ENCODE data around the gene RGL4. TPM values are rescaled to one million over a fixed set of nuclear protein-coding genes. Genes with fewer than 3 reads are reported as not detected.
"Not testable (repeated sequence)": the region's sequence is repeated elsewhere in the genome, so short reads cannot be mapped to it uniquely, and the experiment has no call there.

The RGL4 gene, protein sequence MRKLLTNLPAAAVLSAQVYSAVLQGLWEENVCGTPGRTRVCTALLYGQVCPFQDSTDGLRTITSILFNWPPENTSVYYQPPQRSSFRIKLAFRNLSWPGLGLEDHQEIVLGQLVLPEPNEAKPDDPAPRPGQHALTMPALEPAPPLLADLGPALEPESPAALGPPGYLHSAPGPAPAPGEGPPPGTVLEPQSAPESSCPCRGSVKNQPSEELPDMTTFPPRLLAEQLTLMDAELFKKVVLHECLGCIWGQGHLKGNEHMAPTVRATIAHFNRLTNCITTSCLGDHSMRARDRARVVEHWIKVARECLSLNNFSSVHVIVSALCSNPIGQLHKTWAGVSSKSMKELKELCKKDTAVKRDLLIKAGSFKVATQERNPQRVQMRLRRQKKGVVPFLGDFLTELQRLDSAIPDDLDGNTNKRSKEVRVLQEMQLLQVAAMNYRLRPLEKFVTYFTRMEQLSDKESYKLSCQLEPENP
- polyA plus RNA-seq (2013, experiment 1 of 2): not detected
- not detected for polyA plus RNA-seq (2013, experiment 2 of 2)

DNA sequence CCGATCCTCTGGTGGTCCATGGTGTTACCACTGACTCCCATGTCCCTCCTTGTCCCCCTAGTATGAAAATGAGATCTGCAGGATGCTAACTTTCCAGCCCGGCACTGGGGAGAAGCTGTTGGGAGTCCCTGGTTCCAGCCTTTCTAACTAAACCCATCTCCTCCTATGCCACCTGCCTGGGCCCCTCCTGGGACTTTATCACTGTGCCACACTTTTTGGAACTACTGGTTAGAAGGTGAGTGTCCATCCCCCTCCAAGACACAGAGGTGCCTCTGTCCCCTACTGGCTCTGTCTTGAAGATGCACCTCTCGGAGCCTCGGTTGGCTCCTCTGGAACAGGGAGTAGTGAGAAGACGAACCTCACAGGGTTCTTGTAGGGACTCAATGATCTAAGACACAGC lies at the start of gene RGL4:
Gene RGL4, plus strand, starts transcription at position 301 of the 400 bp plus-strand sequence. CDS start 1,018 bp downstream, outside the sequence.
- Histone ChIP-seq H3K9me3 (ENCODE audit: control insufficient read depth, low read length) (no peaks in the 10 kb centered on the region), H2BK15ac (ENCODE audit: low read depth, poor library complexity, severe bottlenecking) (no peak within 1 kb of the TSS), H3K36me3 (ENCODE audit: control insufficient read depth in 1 of 2, insufficient read depth in 2 of 2, low read depth in 1 of 2, low read length in 2 of 2) (peaks cover 43 to 50% of the 10 kb centered on the region in 2 experiments), H3K4me2 (ENCODE audit: low read length, poor library complexity, severe bottlenecking) (no peak within 1 kb of the TSS), H2BK5ac (ENCODE audit: low read depth, low read length, poor library complexity, severe bottlenecking) (no peak within 1 kb of the TSS), H3K4me3 (ENCODE audit: insufficient read depth in 1 of 2, low read depth in 1 of 2, low read length in 2 of 2) (no peak within 1 kb of the TSS), H4K8ac (ENCODE audit: low read length) (no peak within 1 kb of the TSS), H4K91ac (ENCODE audit: low read length) (no peak within 1 kb of the TSS), H3K27me3 (ENCODE audit: control insufficient read depth in 1 of 2, insufficient read depth in 1 of 2, low read length in 2 of 2) (no peaks in the 10 kb centered on the region), H2AFZ (ENCODE audit: low read depth, low read length) (no peak within 1 kb of the TSS), H3K4ac (ENCODE audit: low read depth in 1 of 2, low read length in 2 of 2) (no peak within 1 kb of the TSS), H2AK5ac (ENCODE audit: low read length, severe bottlenecking) (no peak within 1 kb of the TSS), H3K4me1 (ENCODE audit: control insufficient read depth, insufficient read depth, low read depth, low read length) (no peaks in the 10 kb centered on the region), H3K9ac (ENCODE audit: low read length) (no peak within 1 kb of the TSS), H3K23ac (ENCODE audit: low read length in 2 of 2) (no peak within 1 kb of the TSS), H2BK12ac (ENCODE audit: low read length in 2 of 2) (no peak within 1 kb of the TSS), H3K14ac (ENCODE audit: low read length in 2 of 2) (no peak within 1 kb of the TSS), H3K79me1 (replicated peaks; ENCODE audit: low read length, poor library complexity, severe bottlenecking) (peaks cover 1% of the 10 kb centered on the region), H3K18ac (ENCODE audit: low read depth in 1 of 2, low read length in 2 of 2) (no peak within 1 kb of the TSS), H3K27ac (ENCODE audit: low read length, poor library complexity, severe bottlenecking) (no peak within 1 kb of the TSS), H2BK120ac (ENCODE audit: low read depth, low read length) (no peak within 1 kb of the TSS)
- 100% methylated on average over 5 of the region's 5 CpGs for WGBS
- DNase-seq: no peak

DNA sequence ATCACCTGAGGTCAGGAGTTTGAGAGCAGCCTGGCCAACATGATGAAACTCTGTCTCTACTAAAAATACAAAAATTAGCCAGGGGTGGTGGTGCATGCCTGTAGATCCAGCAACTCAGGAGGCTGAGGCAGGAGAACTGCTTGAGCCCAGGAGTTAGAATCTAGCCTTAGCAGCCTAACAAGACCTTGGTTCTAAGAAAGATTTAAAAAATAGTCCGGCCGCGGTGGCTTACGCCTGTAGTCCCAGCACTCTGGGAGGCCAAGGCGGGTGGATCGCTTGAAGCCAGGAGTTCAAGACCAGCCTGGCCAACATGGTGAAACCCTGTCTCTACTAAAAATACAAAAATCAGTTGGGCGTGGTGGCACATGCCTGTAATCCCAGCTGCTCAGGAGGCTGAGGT lies 44.3 kb upstream of the RGL4 start:
- not testable (repeated sequence) for H2AK5ac ChIP-seq (ENCODE audit: low read length, severe bottlenecking); H2AFZ ChIP-seq (ENCODE audit: low read depth, low read length); H4K8ac ChIP-seq (ENCODE audit: low read length); H2BK12ac ChIP-seq (ENCODE audit: low read length in 2 of 2); H2BK5ac ChIP-seq (ENCODE audit: low read depth, low read length, poor library complexity, severe bottlenecking); H4K91ac ChIP-seq (ENCODE audit: low read length); H3K27ac ChIP-seq (ENCODE audit: low read length, poor library complexity, severe bottlenecking); H3K4me1 ChIP-seq (ENCODE audit: control insufficient read depth, insufficient read depth, low read depth, low read length); H3K79me1 ChIP-seq (replicated peaks; ENCODE audit: low read length, poor library complexity, severe bottlenecking); H3K4ac ChIP-seq (ENCODE audit: low read depth in 1 of 2, low read length in 2 of 2); H3K4me3 ChIP-seq (ENCODE audit: insufficient read depth in 1 of 2, low read depth in 1 of 2, low read length in 2 of 2); H3K27me3 ChIP-seq (ENCODE audit: control insufficient read depth in 1 of 2, insufficient read depth in 1 of 2, low read length in 2 of 2); DNase-seq; H2BK120ac ChIP-seq (ENCODE audit: low read depth, low read length); H3K23ac ChIP-seq (ENCODE audit: low read length in 2 of 2); H3K36me3 ChIP-seq (ENCODE audit: control insufficient read depth in 1 of 2, insufficient read depth in 2 of 2, low read depth in 1 of 2, low read length in 2 of 2); H2BK15ac ChIP-seq (ENCODE audit: low read depth, poor library complexity, severe bottlenecking); H3K9ac ChIP-seq (ENCODE audit: low read length); H3K14ac ChIP-seq (ENCODE audit: low read length in 2 of 2); H3K18ac ChIP-seq (ENCODE audit: low read depth in 1 of 2, low read length in 2 of 2); H3K4me2 ChIP-seq (ENCODE audit: low read length, poor library complexity, severe bottlenecking); H3K9me3 ChIP-seq (ENCODE audit: control insufficient read depth, low read length)
- 96% methylated on average over 6 of the region's 7 CpGs for WGBS

DNA sequence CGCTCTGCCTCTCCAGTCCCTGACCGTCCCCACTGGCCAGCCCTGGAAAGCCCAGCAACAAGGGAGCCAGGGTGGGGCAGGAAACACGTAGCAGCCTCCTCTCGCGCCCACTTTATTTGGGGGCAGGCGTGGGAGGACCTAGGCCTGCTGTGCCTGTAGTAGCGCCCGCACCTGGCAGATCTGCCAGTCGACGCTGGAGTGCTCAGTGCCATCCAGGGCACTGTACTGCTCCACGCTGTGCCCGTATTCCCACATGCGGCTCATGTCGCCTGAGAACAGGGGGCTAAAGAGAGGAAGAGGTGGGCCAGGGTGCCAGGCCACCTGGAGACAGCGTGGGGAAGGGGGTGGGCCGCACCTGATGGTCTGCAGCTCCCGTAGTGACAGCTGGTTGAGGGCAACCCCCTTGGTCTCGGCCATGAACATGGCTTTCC lies 41.7 kb upstream of the RGL4 start:
- H3K4me2 ChIP-seq (ENCODE audit: low read length, poor library complexity, severe bottlenecking): no peak overlapping the region
- H3K14ac ChIP-seq (ENCODE audit: low read length in 2 of 2): no peak overlapping the region
- no peak overlapping the region for H3K23ac ChIP-seq (ENCODE audit: low read length in 2 of 2)
- no peak overlapping the region for H2AK5ac ChIP-seq (ENCODE audit: low read length, severe bottlenecking)
- no peak overlapping the region for H3K4me3 ChIP-seq (ENCODE audit: insufficient read depth in 1 of 2, low read depth in 1 of 2, low read length in 2 of 2)
- H3K79me1 ChIP-seq (replicated peaks; ENCODE audit: low read length, poor library complexity, severe bottlenecking): no peaks in the 10 kb centered on the region
- no peaks in the 10 kb centered on the region for H3K27me3 ChIP-seq (ENCODE audit: control insufficient read depth in 1 of 2, insufficient read depth in 1 of 2, low read length in 2 of 2)
- H3K36me3 ChIP-seq (ENCODE audit: control insufficient read depth in 1 of 2, insufficient read depth in 2 of 2, low read depth in 1 of 2, low read length in 2 of 2): peaks cover 10 to 13% of the 10 kb centered on the region in 2 experiments
- no peak overlapping the region for H3K18ac ChIP-seq (ENCODE audit: low read depth in 1 of 2, low read length in 2 of 2)
- no peaks in the 10 kb centered on the region for H3K4me1 ChIP-seq (ENCODE audit: control insufficient read depth, insufficient read depth, low read depth, low read length)
- no peak for DNase-seq
- H3K9ac ChIP-seq (ENCODE audit: low read length): no peak overlapping the region
- no peak overlapping the region for H3K4ac ChIP-seq (ENCODE audit: low read depth in 1 of 2, low read length in 2 of 2)
- whole genome bisulfite sequencing: 95% methylated on average over 18 of the region's 18 CpGs
- H3K9me3 ChIP-seq (ENCODE audit: control insufficient read depth, low read length): no peaks in the 10 kb centered on the region
- H3K27ac ChIP-seq (ENCODE audit: low read length, poor library complexity, severe bottlenecking): no peak overlapping the region
- H2BK15ac ChIP-seq (ENCODE audit: low read depth, poor library complexity, severe bottlenecking): no peak overlapping the region
- no peak overlapping the region for H2BK5ac ChIP-seq (ENCODE audit: low read depth, low read length, poor library complexity, severe bottlenecking)
- H4K8ac ChIP-seq (ENCODE audit: low read length): no peak overlapping the region
- no peak overlapping the region for H2BK12ac ChIP-seq (ENCODE audit: low read length in 2 of 2)
- no peak overlapping the region for H4K91ac ChIP-seq (ENCODE audit: low read length)
- H2BK120ac ChIP-seq (ENCODE audit: low read depth, low read length): no peak overlapping the region
- H2AFZ ChIP-seq (ENCODE audit: low read depth, low read length): no peak overlapping the region

DNA sequence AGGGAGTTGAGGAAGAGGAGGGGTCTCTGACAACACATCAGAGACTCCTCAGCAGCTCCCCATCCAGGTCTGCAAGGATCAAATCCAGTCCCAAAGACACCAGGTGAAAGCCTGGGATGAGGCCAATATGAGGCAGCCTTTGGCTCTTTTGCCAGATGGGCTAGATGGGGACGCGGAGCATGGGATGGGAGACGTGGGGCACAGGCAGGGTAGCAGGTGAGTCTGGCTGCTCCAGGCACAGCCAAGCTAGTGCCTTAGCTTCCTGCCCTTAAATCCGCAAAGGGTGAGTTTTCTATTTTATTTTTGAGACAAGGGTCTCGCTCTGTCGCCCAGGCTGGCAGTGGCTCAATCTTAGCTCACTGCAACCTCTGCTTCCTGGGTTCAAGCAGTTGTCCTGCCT lies 39.1 kb upstream of the RGL4 start:
- no peaks in the 10 kb centered on the region for H3K9me3 ChIP-seq (ENCODE audit: control insufficient read depth, low read length)
- H4K8ac ChIP-seq (ENCODE audit: low read length): no peak overlapping the region
- H3K4me3 ChIP-seq (ENCODE audit: insufficient read depth in 1 of 2, low read depth in 1 of 2, low read length in 2 of 2): no peak overlapping the region
- peaks cover 10 to 17% of the 10 kb centered on the region in 2 experiments for H3K36me3 ChIP-seq (ENCODE audit: control insufficient read depth in 1 of 2, insufficient read depth in 2 of 2, low read depth in 1 of 2, low read length in 2 of 2)
- H3K27me3 ChIP-seq (ENCODE audit: control insufficient read depth in 1 of 2, insufficient read depth in 1 of 2, low read length in 2 of 2): no peaks in the 10 kb centered on the region
- no peak overlapping the region for H3K18ac ChIP-seq (ENCODE audit: low read depth in 1 of 2, low read length in 2 of 2)
- H3K4ac ChIP-seq (ENCODE audit: low read depth in 1 of 2, low read length in 2 of 2): no peak overlapping the region
- no peak overlapping the region for H3K23ac ChIP-seq (ENCODE audit: low read length in 2 of 2)
- DNase-seq: no peak
- no peak overlapping the region for H3K9ac ChIP-seq (ENCODE audit: low read length)
- no peak overlapping the region for H3K27ac ChIP-seq (ENCODE audit: low read length, poor library complexity, severe bottlenecking)
- H3K4me1 ChIP-seq (ENCODE audit: control insufficient read depth, insufficient read depth, low read depth, low read length): no peaks in the 10 kb centered on the region
- H2BK12ac ChIP-seq (ENCODE audit: low read length in 2 of 2): no peak overlapping the region
- H4K91ac ChIP-seq (ENCODE audit: low read length): no peak overlapping the region
- no peaks in the 10 kb centered on the region for H3K79me1 ChIP-seq (replicated peaks; ENCODE audit: low read length, poor library complexity, severe bottlenecking)
- H3K14ac ChIP-seq (ENCODE audit: low read length in 2 of 2): no peak overlapping the region
- H2BK5ac ChIP-seq (ENCODE audit: low read depth, low read length, poor library complexity, severe bottlenecking): no peak overlapping the region
- no peak overlapping the region for H2BK15ac ChIP-seq (ENCODE audit: low read depth, poor library complexity, severe bottlenecking)
- no peak overlapping the region for H2AFZ ChIP-seq (ENCODE audit: low read depth, low read length)
- WGBS: 97% methylated on average over 6 of the region's 6 CpGs
- H2BK120ac ChIP-seq (ENCODE audit: low read depth, low read length): no peak overlapping the region
- H3K4me2 ChIP-seq (ENCODE audit: low read length, poor library complexity, severe bottlenecking): no peak overlapping the region
- no peak overlapping the region for H2AK5ac ChIP-seq (ENCODE audit: low read length, severe bottlenecking)

Measured in mesenchymal stem cell (in vitro differentiated cells and primary cell).